ENCODE data around the gene RBMS3.

- no peak for TF ChIP-seq CTCF (IDR thresholded peaks at IDR 0.05)
- no peak for TF ChIP-seq EZH2 (IDR thresholded peaks at IDR 0.05)
Measured at GRCh38 chr3:29619676-29620075, 338.8 kb downstream of the RBMS3 start.
